ENCODE measurements around the gene RNASET2. TPM values are rescaled to one million over a fixed set of nuclear protein-coding genes. Genes with fewer than 3 reads are reported as not detected.

Gene RNASET2
- total RNA-seq, 3 donors from 2014 or later: 43.7 to 67.3 (median 49.4) TPM

DNA sequence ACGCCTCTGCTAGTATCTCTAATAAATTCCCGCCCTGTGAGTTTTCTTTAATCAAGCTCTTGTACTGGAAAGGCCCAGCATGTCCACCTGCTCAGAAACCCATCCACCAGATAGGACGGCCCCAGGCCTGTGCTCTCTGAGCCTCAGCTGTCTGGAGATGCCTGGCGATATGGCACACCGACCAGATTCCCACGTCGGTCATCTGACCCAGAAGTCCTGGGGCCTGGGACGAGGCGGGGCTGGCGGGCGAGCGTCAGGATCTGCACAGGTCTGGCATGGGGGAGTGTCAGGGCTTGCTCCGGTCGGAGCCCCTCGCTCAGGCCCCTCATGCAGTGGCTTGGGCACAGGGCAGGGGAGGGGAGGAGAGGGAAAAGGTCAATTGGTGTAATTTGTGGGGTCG lies 10.2 kb downstream of the RNASET2 start:
- Mint-ChIP-seq H3K4me3 (no peak overlapping the region), H3K36me3 (ENCODE audit: insufficient read depth) (peaks cover 34% of the 10 kb centered on the region), H3K27me3 (ENCODE audit: low read depth) (no peaks in the 10 kb centered on the region), H3K4me1 (ENCODE audit: low read depth) (peaks cover 58% of the 10 kb centered on the region), H3K9me3 (no peaks in the 10 kb centered on the region)
- no peak for ATAC-seq
- no peak for DNase-seq

GRCh38 chr6:166944666-166945256 lies 11.6 kb downstream of the RNASET2 start:
- Mint-ChIP-seq H3K9me3 (no peaks in the 10 kb centered on the region), H3K27me3 (ENCODE audit: low read depth) (no peaks in the 10 kb centered on the region), H3K4me1 (ENCODE audit: low read depth) (peaks cover 50% of the 10 kb centered on the region), H3K4me3 (no peak overlapping the region), H3K36me3 (ENCODE audit: insufficient read depth) (peaks cover 32% of the 10 kb centered on the region)
- DNase-seq (no peak), ATAC-seq (no peak)

- Mint-ChIP-seq H3K36me3 (ENCODE audit: insufficient read depth) (peaks cover 35% of the 10 kb centered on the region), H3K4me1 (ENCODE audit: low read depth) (peaks cover 44% of the 10 kb centered on the region), H3K9me3 (no peaks in the 10 kb centered on the region)
Measured at GRCh38 chr6:166942393-166943168, 13.8 kb downstream of the RNASET2 start.

GRCh38 chr6:166940643-166941068 lies 15.7 kb downstream of the RNASET2 start:
- no peak for DNase-seq
- no peak for ATAC-seq
- Mint-ChIP-seq H3K4me1 (ENCODE audit: low read depth) (peaks cover 51% of the 10 kb centered on the region), H3K36me3 (ENCODE audit: insufficient read depth) (peaks cover 21% of the 10 kb centered on the region), H3K27me3 (ENCODE audit: low read depth) (no peaks in the 10 kb centered on the region), H3K4me3 (no peak overlapping the region), H3K9me3 (no peaks in the 10 kb centered on the region)

More at GRCh38 chr6:166942393-166943168, 13.8 kb downstream of the RNASET2 start:
- ATAC-seq: peak; percentile 94 to 95
- Mint-ChIP-seq H3K4me3 (peak overlapping the region; percentile 64), H3K27me3 (ENCODE audit: low read depth) (no peaks in the 10 kb centered on the region)
- DNase-seq: peak; percentile 65

GRCh38 chr6:166939894-166940293 lies 16.5 kb downstream of the RNASET2 start:
- DNase-seq (no peak), ATAC-seq (no peak)
- Mint-ChIP-seq H3K36me3 (ENCODE audit: insufficient read depth) (peaks cover 20% of the 10 kb centered on the region), H3K4me1 (ENCODE audit: low read depth) (peaks cover 51% of the 10 kb centered on the region), H3K27me3 (ENCODE audit: low read depth) (no peaks in the 10 kb centered on the region), H3K4me3 (no peak overlapping the region), H3K9me3 (no peaks in the 10 kb centered on the region)

DNA sequence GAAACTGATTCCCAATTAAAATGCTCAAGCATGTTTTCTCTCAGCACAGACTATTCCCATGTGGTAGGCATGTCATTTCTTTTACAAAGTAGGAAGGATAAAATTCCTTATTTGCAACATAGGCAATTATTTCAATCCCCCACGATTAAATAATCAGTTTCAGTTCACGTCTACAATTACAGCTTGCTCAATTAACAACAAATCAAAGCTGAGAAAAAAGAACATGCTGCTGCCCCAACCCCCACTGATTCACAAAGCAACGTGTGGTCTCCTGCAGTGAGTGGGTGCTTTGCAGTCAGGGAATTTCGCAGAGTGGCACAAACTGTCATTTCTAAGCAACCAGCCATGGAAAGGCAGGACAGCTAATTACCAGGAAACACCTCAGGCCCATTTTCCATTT lies 17.0 kb downstream of the RNASET2 start:
- Mint-ChIP-seq H3K36me3 (ENCODE audit: insufficient read depth) (peaks cover 22% of the 10 kb centered on the region), H3K27me3 (ENCODE audit: low read depth) (no peaks in the 10 kb centered on the region), H3K4me1 (ENCODE audit: low read depth) (peaks cover 51% of the 10 kb centered on the region), H3K4me3 (no peak overlapping the region), H3K9me3 (no peaks in the 10 kb centered on the region)
- ATAC-seq (no peak), DNase-seq (no peak)

DNA sequence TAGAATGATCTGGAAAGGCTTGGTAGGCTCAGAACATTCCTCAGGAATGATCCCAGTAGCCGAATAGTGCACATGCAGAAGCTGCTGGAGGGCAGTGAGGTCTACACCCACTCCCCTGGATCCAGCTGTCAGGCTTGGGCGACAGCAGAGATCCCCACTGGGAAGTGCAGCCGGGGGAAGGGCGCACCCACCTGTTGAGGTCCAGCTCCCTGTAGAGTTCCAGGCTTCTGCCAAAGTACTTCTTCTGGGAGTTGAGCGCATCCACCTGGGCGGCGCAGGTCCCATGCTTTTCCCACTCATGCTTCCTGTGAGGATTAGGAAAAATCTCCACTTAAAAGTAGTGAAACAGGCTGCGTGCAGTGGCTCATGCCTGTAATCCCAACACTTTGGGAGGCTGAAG lies 17.6 kb downstream of the RNASET2 start:
- Mint-ChIP-seq H3K4me1 (ENCODE audit: low read depth) (peaks cover 50% of the 10 kb centered on the region), H3K27me3 (ENCODE audit: low read depth) (no peaks in the 10 kb centered on the region), H3K9me3 (no peaks in the 10 kb centered on the region), H3K36me3 (ENCODE audit: insufficient read depth) (peaks cover 26% of the 10 kb centered on the region), H3K4me3 (no peak overlapping the region)
- DNase-seq (no peak), ATAC-seq (no peak)

DNA sequence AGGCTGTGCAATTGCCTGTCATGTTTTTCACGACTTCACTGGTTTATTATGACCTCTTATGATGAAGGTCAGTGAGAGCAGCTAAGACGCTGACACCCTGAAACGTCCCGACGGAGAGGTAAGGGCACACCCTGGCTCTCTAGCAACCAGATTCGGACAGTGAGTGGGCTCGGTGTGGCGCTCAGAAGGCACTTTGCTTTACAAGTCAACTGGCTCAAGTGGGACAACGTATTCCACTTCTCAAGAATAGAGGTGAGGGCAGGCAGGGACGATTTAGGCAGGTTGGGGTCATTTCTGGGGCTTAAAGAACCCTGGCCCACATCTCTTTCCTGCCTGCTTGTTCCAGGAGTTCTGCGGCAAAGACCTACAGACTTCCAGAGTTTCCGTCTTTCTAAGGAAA lies 18.2 kb downstream of the RNASET2 start:
- Mint-ChIP-seq H3K36me3 (ENCODE audit: insufficient read depth) (peaks cover 24% of the 10 kb centered on the region), H3K27me3 (ENCODE audit: low read depth) (no peaks in the 10 kb centered on the region), H3K4me1 (ENCODE audit: low read depth) (peaks cover 45% of the 10 kb centered on the region), H3K9me3 (no peaks in the 10 kb centered on the region), H3K4me3 (no peak overlapping the region)
- ATAC-seq (no peak), DNase-seq (no peak)

DNA sequence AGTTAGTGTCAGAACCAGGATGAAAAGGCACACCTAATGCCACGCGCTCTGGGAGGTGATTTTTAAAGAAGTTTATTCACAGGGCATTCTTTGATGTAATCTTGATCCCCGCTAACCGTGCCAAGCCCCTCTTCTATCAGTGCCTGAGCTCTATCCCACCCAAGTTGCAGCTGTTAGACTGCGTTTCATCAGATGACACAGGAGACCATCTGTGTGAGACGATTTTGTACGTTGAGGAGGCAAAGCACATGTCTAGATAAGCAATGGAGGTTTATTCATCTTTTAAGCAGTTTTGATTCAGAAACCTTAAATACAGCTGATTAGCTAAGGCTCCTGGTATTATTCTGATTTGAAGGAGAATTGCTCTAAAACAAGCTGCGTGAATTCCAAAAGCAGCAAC lies 18.6 kb downstream of the RNASET2 start:
- H3K4me3 Mint-ChIP-seq: no peak overlapping the region
- peaks cover 41% of the 10 kb centered on the region for H3K4me1 Mint-ChIP-seq (ENCODE audit: low read depth)
- H3K36me3 Mint-ChIP-seq (ENCODE audit: insufficient read depth): peaks cover 24% of the 10 kb centered on the region
- no peaks in the 10 kb centered on the region for H3K9me3 Mint-ChIP-seq
- ATAC-seq (no peak), DNase-seq (no peak)
- H3K27me3 Mint-ChIP-seq (ENCODE audit: low read depth): no peaks in the 10 kb centered on the region

DNA sequence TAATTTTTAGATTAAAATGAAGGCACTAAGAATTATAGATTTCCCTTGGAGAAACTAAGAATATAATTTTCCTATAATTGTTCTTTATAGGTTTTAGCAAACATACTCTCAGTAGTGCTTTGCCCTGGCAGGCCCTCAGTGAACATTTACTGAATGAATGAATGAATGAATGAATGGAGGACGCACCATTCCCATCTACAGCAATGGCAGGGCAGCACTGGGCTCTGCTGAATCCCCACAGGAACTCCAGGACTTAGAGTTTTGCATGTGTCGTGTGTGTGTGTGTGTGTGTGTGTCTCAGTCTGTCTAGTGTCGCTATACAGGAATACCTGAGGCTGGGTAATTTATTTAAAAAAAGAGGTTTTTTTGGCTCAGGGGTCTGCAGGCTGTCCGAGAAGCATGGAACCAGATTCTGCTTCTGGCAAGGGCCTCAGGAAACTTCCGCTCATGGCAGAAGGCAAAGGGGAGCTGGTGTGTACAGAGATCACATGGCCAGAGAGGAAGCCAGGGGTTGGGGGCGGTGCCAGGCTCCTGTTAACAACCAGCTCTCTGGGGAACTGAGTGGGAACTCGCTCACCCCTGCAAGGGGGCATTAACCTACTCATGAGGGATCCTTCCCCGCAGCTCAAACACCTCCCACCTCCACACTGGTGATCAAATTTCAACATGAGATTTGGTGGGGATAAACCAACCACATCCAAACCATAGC lies 20.1 kb downstream of the RNASET2 start:
- ATAC-seq: peak; percentile 61 to 68
- no peak overlapping the region for H3K4me3 Mint-ChIP-seq
- no peaks in the 10 kb centered on the region for H3K9me3 Mint-ChIP-seq
- peaks cover 31% of the 10 kb centered on the region for H3K36me3 Mint-ChIP-seq (ENCODE audit: insufficient read depth)
- DNase-seq: no peak
- H3K27me3 Mint-ChIP-seq (ENCODE audit: low read depth): no peaks in the 10 kb centered on the region
- H3K4me1 Mint-ChIP-seq (ENCODE audit: low read depth): peaks cover 37% of the 10 kb centered on the region

GRCh38 chr6:166935353-166935752 lies 21.0 kb downstream of the RNASET2 start:
- ATAC-seq (no peak), DNase-seq (no peak)
- Mint-ChIP-seq H3K27me3 (ENCODE audit: low read depth) (no peaks in the 10 kb centered on the region), H3K4me1 (ENCODE audit: low read depth) (peaks cover 37% of the 10 kb centered on the region), H3K4me3 (no peak overlapping the region), H3K9me3 (no peaks in the 10 kb centered on the region), H3K36me3 (ENCODE audit: insufficient read depth) (peaks cover 35% of the 10 kb centered on the region)

DNA sequence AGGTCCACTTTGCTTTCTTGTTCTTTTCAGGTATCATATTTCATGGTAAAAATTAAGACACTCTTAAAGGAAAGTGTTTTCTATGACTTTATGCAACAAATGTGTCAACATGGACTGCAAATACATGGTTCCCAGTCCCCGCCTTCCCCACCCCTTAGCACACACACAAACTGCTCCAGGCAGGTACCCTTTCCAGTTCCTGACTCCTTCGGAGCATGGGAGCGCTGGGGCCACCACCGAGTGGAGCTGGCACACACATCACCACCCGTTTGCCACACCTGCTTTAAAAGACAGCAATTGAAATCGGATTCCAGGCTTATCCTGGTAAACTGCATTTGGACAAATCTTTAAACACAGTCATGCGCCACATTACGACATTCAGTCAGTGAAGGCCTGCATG lies 22.2 kb downstream of the RNASET2 start:
- Mint-ChIP-seq H3K4me3 (no peak overlapping the region), H3K27me3 (ENCODE audit: low read depth) (no peaks in the 10 kb centered on the region), H3K9me3 (no peaks in the 10 kb centered on the region), H3K36me3 (ENCODE audit: insufficient read depth) (peaks cover 42% of the 10 kb centered on the region), H3K4me1 (ENCODE audit: low read depth) (peaks cover 35% of the 10 kb centered on the region)
- no peak for DNase-seq
- ATAC-seq: no peak

DNA sequence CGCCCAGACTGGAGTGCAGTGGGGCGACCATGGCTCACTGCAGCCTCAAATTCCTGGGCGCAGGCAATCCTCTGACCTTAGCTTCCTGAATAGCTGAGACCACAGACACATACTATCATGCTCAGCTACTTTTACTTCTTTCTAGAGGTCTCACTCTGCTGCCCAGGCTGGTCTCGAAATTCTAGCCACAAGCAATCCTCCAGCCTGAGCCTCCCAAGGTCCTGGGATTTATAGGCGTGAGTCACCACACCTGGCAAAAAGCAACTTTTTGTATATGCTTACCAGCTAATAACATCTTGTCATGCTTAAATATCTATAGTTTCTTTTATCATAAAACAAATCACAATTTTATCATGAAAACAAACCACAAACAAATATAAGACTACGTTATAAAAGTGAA lies 23.0 kb downstream of the RNASET2 start:
- Mint-ChIP-seq H3K36me3 (ENCODE audit: insufficient read depth) (peaks cover 45% of the 10 kb centered on the region), H3K4me1 (ENCODE audit: low read depth) (peaks cover 35% of the 10 kb centered on the region)
- no peak for DNase-seq

DNA sequence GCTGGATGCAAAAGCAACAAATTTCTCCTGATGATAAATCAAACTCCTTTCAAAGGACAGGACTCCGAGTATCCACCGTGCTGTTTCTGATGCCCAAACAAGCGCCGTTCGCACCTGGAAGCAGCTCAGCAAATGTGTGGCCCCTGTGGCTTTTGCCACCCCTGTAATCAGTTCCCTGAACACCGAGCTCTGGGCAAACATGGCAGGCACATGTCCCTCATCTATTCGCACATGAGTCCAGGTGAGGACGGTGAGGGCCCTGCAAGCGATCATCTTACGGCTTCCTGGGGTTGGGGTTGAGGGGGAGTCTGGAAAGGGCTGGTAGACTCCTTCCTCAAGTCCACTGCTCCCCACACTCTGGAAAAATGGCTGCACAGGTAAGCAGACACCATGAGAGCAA lies 23.7 kb downstream of the RNASET2 start:
- H3K27me3 Mint-ChIP-seq (ENCODE audit: low read depth): no peaks in the 10 kb centered on the region
- peaks cover 35% of the 10 kb centered on the region for H3K4me1 Mint-ChIP-seq (ENCODE audit: low read depth)
- no peak overlapping the region for H3K4me3 Mint-ChIP-seq
- H3K36me3 Mint-ChIP-seq (ENCODE audit: insufficient read depth): peaks cover 46% of the 10 kb centered on the region
- ATAC-seq: no peak
- no peak for DNase-seq
- H3K9me3 Mint-ChIP-seq: no peaks in the 10 kb centered on the region

More for the DNA sequence above, 23.0 kb downstream of the RNASET2 start:
- H3K9me3 Mint-ChIP-seq: no peaks in the 10 kb centered on the region
- H3K4me3 Mint-ChIP-seq: no peak overlapping the region
- H3K27me3 Mint-ChIP-seq (ENCODE audit: low read depth): no peaks in the 10 kb centered on the region
- ATAC-seq: no peak

All from activated T-cell treated with anti-CD3 and anti-CD28 coated beads, Interleukin-2, amount 50 U/mL, for 4 hours (primary cell).